ENCODE measurements around the gene SLC25A45. TPM values are rescaled to one million over a fixed set of nuclear protein-coding genes. Genes with fewer than 3 reads are reported as not detected.

Gene SLC25A45
- total and polyA plus RNA-seq, 2 donors from 2014 or later = 4.1 to 14.7 TPM

DNA sequence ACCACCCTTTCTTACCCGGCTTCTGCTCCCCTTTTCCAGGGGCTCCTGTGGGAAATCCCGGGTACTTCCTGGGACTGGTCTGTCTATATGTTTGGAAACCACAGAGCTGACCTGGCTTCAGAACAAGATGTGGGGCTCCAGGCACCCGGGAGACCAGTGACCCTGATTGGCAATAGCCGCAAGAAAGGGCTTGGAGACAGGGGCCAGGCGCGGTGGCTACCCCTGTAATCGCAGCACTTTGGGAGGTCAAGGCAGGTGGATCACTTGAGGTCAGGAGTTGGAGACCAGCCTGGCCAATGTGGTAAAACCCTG, 37.0 kb upstream of the SLC25A45 start:
- FAIRE-seq (no peak), DNase-seq (peak in 1 of 5 donors; percentile 82)
- intact Hi-C loops (cut with DNase I) = loop anchor here (5.0 kb wide), 1 partner anchor 88 kb away; no protein-coding TSS in a partner anchor
- H3K27ac ChIP-seq (ENCODE audit: low read depth in 2 of 2, low read length in 2 of 2) = peak overlapping the region; percentile 99 to 100
- peaks cover 5 to 40% (median 38%) of the 10 kb centered on the region in 3 donors for H3K4me1 ChIP-seq (ENCODE audit: control insufficient read depth in 2 of 3, insufficient read depth in 2 of 3, low read depth in 1 of 3, low read length in 3 of 3)
- peaks cover 0 to 17% (median 10%) of the 10 kb centered on the region in 3 donors for H3K36me3 ChIP-seq (ENCODE audit: control insufficient read depth in 2 of 3, insufficient read depth in 3 of 3, low read length in 3 of 3)
- peak overlapping the region; percentile 34 to 80 (median 68) for H3K4me3 ChIP-seq (ENCODE audit: low read length in 3 of 3)
- H3K9ac ChIP-seq (ENCODE audit: low read length in 3 of 3) = peak overlapping the region; percentile 30 to 99 (median 97)
- no peaks in the 10 kb centered on the region for H3K9me3 ChIP-seq (ENCODE audit: control insufficient read depth in 2 of 3, insufficient read depth in 1 of 3, low read length in 3 of 3)
- no peaks in the 10 kb centered on the region for H3K27me3 ChIP-seq (ENCODE audit: control insufficient read depth, insufficient read depth, low read length)
- TF ChIP-seq, protein P1, sequence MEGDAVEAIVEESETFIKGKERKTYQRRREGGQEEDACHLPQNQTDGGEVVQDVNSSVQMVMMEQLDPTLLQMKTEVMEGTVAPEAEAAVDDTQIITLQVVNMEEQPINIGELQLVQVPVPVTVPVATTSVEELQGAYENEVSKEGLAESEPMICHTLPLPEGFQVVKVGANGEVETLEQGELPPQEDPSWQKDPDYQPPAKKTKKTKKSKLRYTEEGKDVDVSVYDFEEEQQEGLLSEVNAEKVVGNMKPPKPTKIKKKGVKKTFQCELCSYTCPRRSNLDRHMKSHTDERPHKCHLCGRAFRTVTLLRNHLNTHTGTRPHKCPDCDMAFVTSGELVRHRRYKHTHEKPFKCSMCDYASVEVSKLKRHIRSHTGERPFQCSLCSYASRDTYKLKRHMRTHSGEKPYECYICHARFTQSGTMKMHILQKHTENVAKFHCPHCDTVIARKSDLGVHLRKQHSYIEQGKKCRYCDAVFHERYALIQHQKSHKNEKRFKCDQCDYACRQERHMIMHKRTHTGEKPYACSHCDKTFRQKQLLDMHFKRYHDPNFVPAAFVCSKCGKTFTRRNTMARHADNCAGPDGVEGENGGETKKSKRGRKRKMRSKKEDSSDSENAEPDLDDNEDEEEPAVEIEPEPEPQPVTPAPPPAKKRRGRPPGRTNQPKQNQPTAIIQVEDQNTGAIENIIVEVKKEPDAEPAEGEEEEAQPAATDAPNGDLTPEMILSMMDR (IDR thresholded peaks at IDR 0.05; ENCODE audit: borderline replicate concordance, extremely low read depth, insufficient read depth) = no peak

DNA sequence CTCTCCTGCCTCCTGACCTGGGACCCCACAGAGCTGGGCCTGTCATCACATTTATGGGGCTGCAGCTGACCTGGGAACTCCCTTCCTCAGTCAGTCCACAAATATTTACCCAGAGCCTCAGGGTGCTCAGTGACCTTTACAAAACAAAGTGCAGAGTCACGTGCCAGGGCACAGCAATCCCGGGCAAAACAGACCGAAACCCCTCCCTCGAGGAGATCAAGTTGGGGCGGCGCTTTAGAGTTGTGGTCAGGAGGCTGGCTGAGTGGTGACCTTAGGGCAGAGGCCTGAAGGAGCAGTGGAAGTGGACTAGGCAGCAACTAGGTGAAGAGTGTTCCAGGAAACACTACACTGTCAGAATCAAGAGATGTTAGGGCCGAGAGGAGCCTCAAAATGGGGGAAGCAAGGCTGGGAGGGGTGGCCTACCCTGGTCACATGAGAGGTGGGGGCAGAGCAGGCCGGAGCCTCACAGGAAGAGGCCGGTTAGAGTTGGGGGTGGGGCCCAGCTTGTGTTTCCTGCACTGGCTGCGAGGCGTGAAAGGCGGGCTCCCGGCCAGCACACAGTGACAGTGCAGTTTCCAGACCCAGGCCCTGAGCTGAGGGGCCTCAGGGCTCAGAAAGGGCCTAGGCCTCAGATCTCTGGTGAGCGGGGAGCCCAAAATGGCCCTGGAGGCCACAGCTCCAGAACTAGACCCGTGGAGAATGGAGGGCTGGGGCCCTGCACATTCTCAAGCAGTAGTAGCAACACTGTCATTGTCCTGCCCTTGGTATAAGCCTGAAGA, 36.4 kb upstream of the SLC25A45 start:
- no peaks in the 10 kb centered on the region for H3K9me3 ChIP-seq (ENCODE audit: control insufficient read depth in 2 of 3, insufficient read depth in 1 of 3, low read length in 3 of 3)
- no peak for FAIRE-seq
- H3K27ac ChIP-seq (ENCODE audit: low read depth in 2 of 2, low read length in 2 of 2) = peak overlapping the region; percentile 99 to 100
- peak; percentile 95 to 100 (median 97) for DNase-seq
- H3K4me3 ChIP-seq (ENCODE audit: low read length in 3 of 3) = peak overlapping the region; percentile 34 to 80 (median 68)
- TF ChIP-seq, protein P1 (IDR thresholded peaks at IDR 0.05; ENCODE audit: borderline replicate concordance, extremely low read depth, insufficient read depth) = no peak
- intact Hi-C loops (cut with DNase I) = loop anchor here (5.0 kb wide), 1 partner anchor 88 kb away; no protein-coding TSS in a partner anchor
- peak overlapping the region; percentile 30 to 99 (median 98) for H3K9ac ChIP-seq (ENCODE audit: low read length in 3 of 3)
- H3K4me1 ChIP-seq (ENCODE audit: control insufficient read depth in 2 of 3, insufficient read depth in 2 of 3, low read depth in 1 of 3, low read length in 3 of 3) = peaks cover 5 to 40% (median 38%) of the 10 kb centered on the region in 3 donors
- peaks cover 0 to 12% (median 4%) of the 10 kb centered on the region in 3 donors for H3K36me3 ChIP-seq (ENCODE audit: control insufficient read depth in 2 of 3, insufficient read depth in 3 of 3, low read length in 3 of 3)
- H3K27me3 ChIP-seq (ENCODE audit: control insufficient read depth, insufficient read depth, low read length) = no peaks in the 10 kb centered on the region

- Histone ChIP-seq H3K27me3 (ENCODE audit: control insufficient read depth, insufficient read depth, low read length) (no peaks in the 10 kb centered on the region), H3K9me3 (ENCODE audit: control insufficient read depth in 2 of 3, insufficient read depth in 1 of 3, low read length in 3 of 3) (no peaks in the 10 kb centered on the region), H3K9ac (ENCODE audit: low read length in 3 of 3) (peak overlapping the region; percentile 13 to 98 (median 26)), H3K36me3 (ENCODE audit: control insufficient read depth in 2 of 3, insufficient read depth in 3 of 3, low read length in 3 of 3) (peaks cover 0 to 7% (median under 1%) of the 10 kb centered on the region in 3 donors), H3K4me3 (ENCODE audit: low read length in 3 of 3) (peak overlapping the region; percentile 16 to 80 (median 51)), H3K27ac (ENCODE audit: low read depth in 2 of 2, low read length in 2 of 2) (peak overlapping the region; percentile 99 to 100), H3K4me1 (ENCODE audit: control insufficient read depth in 2 of 3, insufficient read depth in 2 of 3, low read depth in 1 of 3, low read length in 3 of 3) (peaks cover 5 to 40% (median 38%) of the 10 kb centered on the region in 3 donors)
- DNase-seq (peak in 1 of 5 donors; percentile 75), FAIRE-seq (no peak)
- TF ChIP-seq, protein P1 (IDR thresholded peaks at IDR 0.05; ENCODE audit: borderline replicate concordance, extremely low read depth, insufficient read depth) = no peak
- intact Hi-C loops (cut with DNase I) = loop anchor here (5.0 kb wide), 1 partner anchor 89 kb away; no protein-coding TSS in a partner anchor
Measured at GRCh38 chr11:65418431-65418680, 35.9 kb upstream of the SLC25A45 start.

Measured in kidney (tissue), 14 donors.